Upper lobe of left lung (tissue), 4 donors: ENCODE results near the gene MYOM1.

Experiments
- CTCF ChIP-seq, 6 experiments: fragments of 450-650 bp in 4 of 6; fragments of 200-600 bp in 2 of 6; sonication (generic) in 2 of 6; IDR thresholded peaks; one replicate each; pipeline ENCODE4 v1.5.1; 2016 to 2019; ENCODE audit warnings: antibody characterized with exemption in 6 of 6
- EP300 ChIP-seq, 4 donors: sonication (generic); formaldehyde crosslinking; IDR thresholded peaks; one replicate each; pipeline ENCODE4 v1.5.1; 2017; ENCODE audit warnings: antibody characterized with exemption in 4 of 4, control low read depth in 2 of 4
- POLR2A ChIP-seq, 4 donors: fragments of 450-650 bp; IDR thresholded peaks; one replicate each; pipeline ENCODE4 v1.5.1; 2016 to 2017; ENCODE audit warnings: antibody characterized with exemption in 4 of 4, mild to moderate bottlenecking in 2 of 4
- POLR2AphosphoS5 ChIP-seq, 2 donors: sonication (generic); formaldehyde crosslinking; IDR thresholded peaks; one replicate each; pipeline ENCODE4 v1.5.1; 2017; ENCODE audit warnings: antibody characterized with exemption in 2 of 2

DNA sequence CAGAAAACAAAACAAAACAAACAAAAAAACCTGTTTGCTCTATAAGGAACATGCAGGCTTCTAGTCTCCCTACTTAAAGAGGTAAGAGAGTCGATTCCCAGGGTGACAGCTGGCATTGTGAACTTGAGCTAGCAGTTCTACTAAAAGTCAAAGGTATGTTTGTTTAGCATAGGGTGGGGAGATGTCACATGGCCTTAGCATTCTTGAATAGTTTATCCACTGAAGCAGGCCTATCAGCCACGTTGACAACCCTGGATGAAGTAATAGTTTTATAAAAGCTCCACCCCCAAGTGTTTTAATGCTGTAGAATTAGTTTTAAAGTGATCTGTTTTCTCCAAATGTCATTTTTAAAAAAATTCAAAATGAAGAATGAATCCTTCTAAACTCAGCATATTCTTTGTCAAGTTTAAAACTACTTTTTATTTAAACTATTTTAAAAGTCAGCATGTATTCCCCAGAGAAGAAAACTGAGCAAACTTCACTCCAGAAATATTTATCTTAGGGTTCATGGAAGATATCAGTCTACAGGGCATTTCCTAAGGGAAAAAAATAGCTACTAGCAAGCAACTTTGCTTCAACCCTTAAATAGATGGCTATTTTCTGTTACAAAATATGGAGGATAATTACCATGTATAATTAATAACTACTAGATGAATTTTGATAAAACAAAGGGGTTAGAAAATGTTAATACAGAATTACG, 1.7 kb downstream of the MYOM1 start:
- no peak for TF ChIP-seq EP300 (IDR thresholded peaks at IDR 0.05)
- no peak for TF ChIP-seq CTCF (IDR thresholded peaks at IDR 0.05)
- no peak for TF ChIP-seq POLR2A (IDR thresholded peaks at IDR 0.05)
- TF ChIP-seq POLR2AphosphoS5 (IDR thresholded peaks at IDR 0.05): no peak
